ENCODE results near the gene FAM20C.

FAM20C gene

GRCh38 chr7:164882-165660 is 27.3 kb upstream of the FAM20C start:
- no peak overlapping the region for H3K4me3 ChIP-seq (replicated peaks; ENCODE audit: low read depth, low read length)
- no peak for DNase-seq (ENCODE audit: extremely low read depth, low read depth)
- no peak for TF ChIP-seq CTCF (IDR thresholded peaks at IDR 0.05; ENCODE audit: low read depth, low read length, missing control alignments)

DNA sequence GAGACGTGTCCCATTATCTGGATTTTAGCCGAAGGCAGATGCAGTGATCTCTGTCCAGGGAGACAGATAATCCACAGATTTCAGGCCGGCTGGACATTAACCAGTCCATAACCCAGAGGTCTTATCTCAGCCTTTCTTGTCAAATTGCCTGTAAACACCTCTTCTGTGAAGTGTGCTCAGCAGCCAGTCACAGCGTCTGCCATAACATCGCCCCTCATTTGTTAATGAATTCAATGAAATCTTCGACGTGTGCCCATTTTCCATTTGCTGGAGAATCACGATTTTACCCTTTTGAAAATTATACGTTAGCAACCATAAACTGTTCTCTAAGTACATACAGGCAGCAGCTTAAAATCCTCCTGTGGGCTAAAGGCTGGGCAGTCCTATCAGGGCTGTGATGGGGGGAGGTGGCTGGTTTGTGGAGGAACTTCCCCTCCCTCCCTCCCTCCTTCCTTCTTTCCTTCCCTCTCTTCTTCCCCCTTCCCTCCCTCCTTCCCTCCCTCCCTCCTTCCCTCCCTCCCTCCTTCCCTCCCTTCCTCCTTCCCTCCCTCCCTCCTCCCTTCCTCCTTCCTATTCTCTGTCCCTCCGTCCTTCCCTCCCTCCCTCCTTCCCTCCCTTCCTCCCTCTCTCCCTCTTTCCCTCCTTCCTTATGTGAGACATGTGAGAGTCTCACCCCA is 26.6 kb upstream of the FAM20C start:
- no peak for TF ChIP-seq CTCF (IDR thresholded peaks at IDR 0.05; ENCODE audit: low read depth, low read length, missing control alignments)
- no peak overlapping the region for H3K4me3 ChIP-seq (replicated peaks; ENCODE audit: low read depth, low read length)
- no peak for DNase-seq (ENCODE audit: extremely low read depth, low read depth)

- TF ChIP-seq CTCF (IDR thresholded peaks at IDR 0.05; ENCODE audit: low read depth, low read length, missing control alignments) = no peak
- DNase-seq (ENCODE audit: extremely low read depth, low read depth) = no peak
- H3K4me3 ChIP-seq (replicated peaks; ENCODE audit: low read depth, low read length) = no peak overlapping the region
These were observed 25.9 kb upstream of the FAM20C start for GRCh38 chr7:166338-167060.

DNA sequence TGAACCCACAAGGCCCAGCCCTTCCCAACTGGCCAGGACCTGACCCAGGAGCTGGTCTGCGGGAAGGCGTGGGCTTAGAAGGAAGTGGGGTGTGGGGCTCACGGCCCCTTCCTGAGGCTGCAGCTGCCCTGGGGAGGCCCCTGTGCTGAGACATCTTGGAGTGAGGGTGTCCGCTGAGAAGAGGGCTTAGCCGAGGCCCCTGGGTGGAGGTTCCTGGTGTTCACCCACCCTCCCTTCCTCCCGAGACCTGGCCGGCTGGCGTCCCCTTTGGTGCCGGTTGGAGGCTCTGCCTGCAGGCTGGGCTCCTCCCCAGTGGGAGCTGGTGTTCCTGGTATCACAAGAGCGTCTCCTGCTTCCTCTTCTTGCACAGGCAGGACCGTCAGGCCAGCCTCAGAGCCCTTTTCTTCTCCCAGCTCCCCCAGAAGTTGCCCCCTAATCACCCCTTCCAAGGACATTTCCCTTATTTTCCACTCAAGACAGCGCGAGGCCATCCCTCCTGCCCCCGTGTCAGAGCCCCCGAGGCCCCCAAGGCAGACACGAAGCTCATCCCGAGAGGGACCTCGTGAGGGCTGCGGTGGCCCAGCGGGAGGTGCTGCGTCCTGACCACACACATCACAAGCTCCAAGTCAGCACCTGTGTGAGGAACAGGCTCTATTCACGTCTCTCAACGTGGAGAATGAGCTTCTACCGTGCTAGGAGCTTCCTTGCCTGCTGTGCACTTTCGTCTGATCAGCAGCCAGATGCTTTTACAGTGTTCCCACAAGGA is 25.1 kb upstream of the FAM20C start:
- TF ChIP-seq CTCF (IDR thresholded peaks at IDR 0.05; ENCODE audit: low read depth, low read length, missing control alignments) = no peak
- no peak for DNase-seq (ENCODE audit: extremely low read depth, low read depth)
- H3K4me3 ChIP-seq (replicated peaks; ENCODE audit: low read depth, low read length) = no peak overlapping the region

DNA sequence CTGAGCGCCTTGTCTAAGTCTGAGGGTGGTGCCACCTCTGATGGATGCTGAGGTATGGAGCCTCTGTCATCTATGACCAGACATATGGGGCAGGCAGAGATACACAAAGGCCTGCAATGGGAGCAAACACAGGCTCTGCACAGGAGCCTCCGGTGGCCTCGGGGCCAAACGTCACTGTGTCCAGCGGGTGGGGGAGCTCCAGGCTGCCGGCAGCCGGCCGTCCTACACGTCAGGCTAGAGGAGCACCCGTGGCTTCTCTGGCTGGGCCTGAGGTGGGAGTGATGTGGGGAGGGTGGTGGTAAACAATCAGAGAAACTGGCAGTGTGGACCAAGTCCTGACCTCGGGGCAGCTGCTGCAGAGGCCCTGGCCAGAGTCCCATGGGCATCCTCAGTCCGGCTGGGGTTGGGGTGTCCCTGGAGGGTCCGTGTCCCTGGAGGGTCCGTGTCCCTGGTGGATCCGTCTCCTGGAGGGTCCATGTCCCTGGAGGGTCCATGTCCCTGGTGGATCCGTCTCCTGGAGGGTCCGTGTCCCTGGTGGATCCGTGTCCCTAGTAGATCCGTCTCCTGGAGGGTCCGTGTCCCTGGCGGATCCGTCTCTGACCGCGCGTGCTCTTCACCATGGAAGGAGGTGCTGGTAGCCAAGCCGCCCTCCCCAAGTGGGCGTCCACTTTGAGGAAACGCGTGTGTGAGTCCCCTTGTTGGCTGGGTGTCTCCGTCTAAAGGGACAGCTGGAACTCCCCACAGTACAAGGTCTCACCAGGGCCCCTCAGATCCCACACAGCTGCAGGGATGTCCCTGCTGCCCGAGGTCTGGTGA is 24.2 kb upstream of the FAM20C start:
- H3K4me3 ChIP-seq (replicated peaks; ENCODE audit: low read depth, low read length) = no peak overlapping the region
- DNase-seq (ENCODE audit: extremely low read depth, low read depth) = no peak
- no peak for TF ChIP-seq CTCF (IDR thresholded peaks at IDR 0.05; ENCODE audit: low read depth, low read length, missing control alignments)

Measured in HFF-Myc (cell line).